Measurements from ENCODE around the gene IZUMO3.

Gene IZUMO3

DNA sequence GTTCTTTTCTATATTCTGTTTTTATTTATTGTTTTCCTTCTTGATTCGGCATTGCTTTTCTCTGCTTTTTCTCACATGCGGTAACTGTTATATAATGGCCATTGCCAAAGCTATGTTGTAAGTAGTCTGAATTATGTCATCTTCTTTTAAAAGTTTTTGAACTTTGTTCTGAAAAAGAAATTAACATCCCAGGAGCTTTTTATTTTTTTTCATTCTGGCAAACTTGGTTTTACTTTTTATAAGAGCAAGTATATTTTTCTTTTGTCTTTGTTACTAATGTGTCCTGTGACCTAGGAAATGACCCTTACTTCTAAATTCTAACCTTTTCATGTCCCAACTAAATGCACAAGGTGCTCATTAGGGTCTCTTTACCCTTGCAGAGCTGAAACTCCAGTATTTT lies 26.7 kb upstream of the IZUMO3 start:
- TF ChIP-seq, protein P1, sequence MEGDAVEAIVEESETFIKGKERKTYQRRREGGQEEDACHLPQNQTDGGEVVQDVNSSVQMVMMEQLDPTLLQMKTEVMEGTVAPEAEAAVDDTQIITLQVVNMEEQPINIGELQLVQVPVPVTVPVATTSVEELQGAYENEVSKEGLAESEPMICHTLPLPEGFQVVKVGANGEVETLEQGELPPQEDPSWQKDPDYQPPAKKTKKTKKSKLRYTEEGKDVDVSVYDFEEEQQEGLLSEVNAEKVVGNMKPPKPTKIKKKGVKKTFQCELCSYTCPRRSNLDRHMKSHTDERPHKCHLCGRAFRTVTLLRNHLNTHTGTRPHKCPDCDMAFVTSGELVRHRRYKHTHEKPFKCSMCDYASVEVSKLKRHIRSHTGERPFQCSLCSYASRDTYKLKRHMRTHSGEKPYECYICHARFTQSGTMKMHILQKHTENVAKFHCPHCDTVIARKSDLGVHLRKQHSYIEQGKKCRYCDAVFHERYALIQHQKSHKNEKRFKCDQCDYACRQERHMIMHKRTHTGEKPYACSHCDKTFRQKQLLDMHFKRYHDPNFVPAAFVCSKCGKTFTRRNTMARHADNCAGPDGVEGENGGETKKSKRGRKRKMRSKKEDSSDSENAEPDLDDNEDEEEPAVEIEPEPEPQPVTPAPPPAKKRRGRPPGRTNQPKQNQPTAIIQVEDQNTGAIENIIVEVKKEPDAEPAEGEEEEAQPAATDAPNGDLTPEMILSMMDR (IDR thresholded peaks at IDR 0.05; ENCODE audit: low read depth, low read length) = no peak
- H3K4me3 ChIP-seq (ENCODE audit: low read depth, low read length) = no peak overlapping the region
- no peaks in the 10 kb centered on the region for H3K27me3 ChIP-seq (ENCODE audit: insufficient read depth, low read depth, severe bottlenecking)
- H3K27ac ChIP-seq = no peak overlapping the region
- DNase-seq = no peak
- H3K36me3 ChIP-seq = no peaks in the 10 kb centered on the region
- no peaks in the 10 kb centered on the region for H3K9me3 ChIP-seq (ENCODE audit: severe bottlenecking)

GRCh38 chr9:24561957-24562356 lies 16.3 kb upstream of the IZUMO3 start:
- H3K36me3 ChIP-seq = no peaks in the 10 kb centered on the region
- TF ChIP-seq, protein P1 (IDR thresholded peaks at IDR 0.05; ENCODE audit: low read depth, low read length) = no peak
- DNase-seq = no peak

GRCh38 chr9:24553183-24553552 lies 7.5 kb upstream of the IZUMO3 start:
- no peak for DNase-seq
- TF ChIP-seq, protein P1 (IDR thresholded peaks at IDR 0.05; ENCODE audit: low read depth, low read length) = no peak
- Histone ChIP-seq H3K4me3 (ENCODE audit: low read depth, low read length) (no peak overlapping the region), H3K9me3 (ENCODE audit: severe bottlenecking) (no peaks in the 10 kb centered on the region), H3K36me3 (no peaks in the 10 kb centered on the region), H3K27me3 (ENCODE audit: insufficient read depth, low read depth, severe bottlenecking) (no peaks in the 10 kb centered on the region), H3K27ac (no peak overlapping the region)

More at GRCh38 chr9:24561957-24562356, 16.3 kb upstream of the IZUMO3 start:
- no peaks in the 10 kb centered on the region for H3K27me3 ChIP-seq (ENCODE audit: insufficient read depth, low read depth, severe bottlenecking)
- H3K9me3 ChIP-seq (ENCODE audit: severe bottlenecking) = no peaks in the 10 kb centered on the region
- no peak overlapping the region for H3K4me3 ChIP-seq (ENCODE audit: low read depth, low read length)
- no peak overlapping the region for H3K27ac ChIP-seq

- Histone ChIP-seq H3K9me3 (ENCODE audit: severe bottlenecking) (no peaks in the 10 kb centered on the region), H3K36me3 (no peaks in the 10 kb centered on the region), H3K4me3 (ENCODE audit: low read depth, low read length) (no peak overlapping the region), H3K27ac (no peak overlapping the region), H3K27me3 (ENCODE audit: insufficient read depth, low read depth, severe bottlenecking) (no peaks in the 10 kb centered on the region)
- no peak for DNase-seq
- TF ChIP-seq, protein P1 (IDR thresholded peaks at IDR 0.05; ENCODE audit: low read depth, low read length) = no peak
These were observed 7.0 kb upstream of the IZUMO3 start for GRCh38 chr9:24552526-24553182.

DNA sequence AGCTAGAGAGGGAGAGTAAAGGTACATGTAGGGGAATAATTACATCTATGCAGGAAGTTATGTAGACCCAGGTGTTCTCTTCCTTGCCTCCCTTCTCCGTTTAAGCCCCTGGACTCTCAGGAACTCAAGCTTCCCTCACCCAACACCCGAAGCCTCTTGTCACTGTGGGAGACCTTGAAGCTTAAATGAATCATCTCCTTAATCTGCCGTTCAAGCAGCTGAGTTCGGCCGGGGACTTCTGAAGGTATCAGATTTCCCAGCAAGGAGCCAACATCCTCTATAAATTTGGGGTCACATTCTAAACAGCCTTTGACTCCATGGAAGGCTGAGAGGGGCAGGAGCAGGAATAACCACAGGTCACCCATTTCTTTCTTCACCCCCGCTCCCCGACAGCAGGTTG lies 412 bp downstream of the IZUMO3 start:
- Histone ChIP-seq H3K9me3 (ENCODE audit: severe bottlenecking) (no peaks in the 10 kb centered on the region), H3K27ac (no peak overlapping the region), H3K4me3 (ENCODE audit: low read depth, low read length) (no peak overlapping the region), H3K27me3 (ENCODE audit: insufficient read depth, low read depth, severe bottlenecking) (peaks cover 5% of the 10 kb centered on the region), H3K36me3 (no peaks in the 10 kb centered on the region)
- TF ChIP-seq, protein P1 (IDR thresholded peaks at IDR 0.05; ENCODE audit: low read depth, low read length) = no peak
- peak; percentile 52 for DNase-seq

DNA sequence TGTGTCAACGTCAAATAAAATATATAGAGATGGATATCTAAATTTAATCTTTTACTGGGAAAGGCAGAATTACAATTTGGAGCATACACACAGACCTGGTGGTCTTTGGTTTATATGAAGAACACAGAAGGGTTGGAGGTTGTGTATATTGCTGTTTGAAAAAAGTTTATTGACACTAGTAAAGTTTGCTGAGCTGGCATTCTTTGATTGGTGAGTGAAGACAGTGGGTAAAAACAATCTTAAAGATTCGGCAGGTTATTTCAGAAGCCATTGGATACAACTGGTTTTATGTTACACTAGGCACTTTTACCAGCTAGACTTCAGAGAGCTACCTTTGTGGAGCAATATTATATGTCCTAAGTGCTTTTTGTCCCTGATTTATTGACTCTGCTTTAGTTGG lies 27.2 kb downstream of the IZUMO3 start:
- no peak for DNase-seq
- no peak overlapping the region for H3K27ac ChIP-seq
- H3K27me3 ChIP-seq (ENCODE audit: insufficient read depth, low read depth, severe bottlenecking) = no peaks in the 10 kb centered on the region
- no peaks in the 10 kb centered on the region for H3K9me3 ChIP-seq (ENCODE audit: severe bottlenecking)
- H3K36me3 ChIP-seq = no peaks in the 10 kb centered on the region
- no peak overlapping the region for H3K4me3 ChIP-seq (ENCODE audit: low read depth, low read length)
- TF ChIP-seq, protein P1 (IDR thresholded peaks at IDR 0.05; ENCODE audit: low read depth, low read length) = no peak
